CD14-positive monocyte (primary cell): ENCODE measurements around the gene HMX1. TPM values are rescaled to one million over a fixed set of nuclear protein-coding genes. Genes with fewer than 3 reads are reported as not detected.
A peak's percentile ranks its signal among the peaks of the same experiment; 100 is the strongest.

Experiments
- DNase-seq, 3 donors: peaks; one replicate each; pipeline ENCODE4 v3.0.0-alpha.2; 2011 to 2022
- H2AFZ ChIP-seq: 2 replicates; pipeline ENCODE4 v1.6.0; 2012; ENCODE audit warnings: mild to moderate bottlenecking, low read depth, low read length, inconsistent platforms; ENCODE audit not compliant: insufficient read depth, poor library complexity, severe bottlenecking
- H3K27ac ChIP-seq, 2 donors: 1 replicate in 1 of 2; 2 replicates in 1 of 2; pipeline ENCODE4 v1.5.1; 2012 to 2013; ENCODE audit warnings: low read length in 2 of 2, control low read depth in 1 of 2, inconsistent platforms in 1 of 2, low read depth in 1 of 2, mild to moderate bottlenecking in 1 of 2
- H3K27me3 ChIP-seq, 2 donors: one replicate each; pipeline versions ENCODE4 v1.6.0 to v1.6.1; 2011 to 2013; ENCODE audit warnings: low read length in 2 of 2; ENCODE audit not compliant: control insufficient read depth in 2 of 2, insufficient read depth in 2 of 2
- H3K36me3 ChIP-seq, 2 donors: replicated peaks in 1 of 2; 1 replicate in 1 of 2; 2 replicates in 1 of 2; pipeline versions ENCODE4 v1.5.1 to v1.6.1; 2012 to 2013; ENCODE audit warnings: low read length in 2 of 2, control low read depth in 1 of 2, inconsistent platforms in 1 of 2, mild to moderate bottlenecking in 1 of 2; ENCODE audit not compliant: insufficient read depth in 2 of 2, control insufficient read depth in 1 of 2
- H3K4me1 ChIP-seq, 2 donors: 1 replicate in 1 of 2; 2 replicates in 1 of 2; pipeline versions ENCODE4 v1.5.1 to v1.6.1; 2012 to 2013; ENCODE audit warnings: low read length in 2 of 2, control low read depth in 1 of 2, inconsistent platforms in 1 of 2, mild to moderate bottlenecking in 1 of 2, moderate library complexity in 1 of 2; ENCODE audit not compliant: insufficient read depth in 2 of 2, control insufficient read depth in 1 of 2
- H3K4me2 ChIP-seq: replicated peaks from 2 replicates; pipeline ENCODE3; 2012; ENCODE audit warnings: low read length, moderate library complexity, mild to moderate bottlenecking; ENCODE audit not compliant: poor library complexity, severe bottlenecking; ENCODE audit errors: extremely low read depth
- H3K4me3 ChIP-seq, 3 experiments: fragments of 200-600 bp in 1 of 3; sonication (generic) in 1 of 3; replicated peaks in 1 of 3; 1 replicate in 2 of 3; 2 replicates in 1 of 3; pipeline ENCODE4 v1.5.1; 2011 to 2013; ENCODE audit warnings: low read length in 3 of 3, mild to moderate bottlenecking in 3 of 3, control low read depth in 2 of 3, low read depth in 2 of 3, inconsistent platforms in 1 of 3, moderate library complexity in 1 of 3
- H3K79me2 ChIP-seq: 2 replicates; pipeline ENCODE4 v1.6.0; 2012; ENCODE audit warnings: mild to moderate bottlenecking, control low read depth, inconsistent platforms, low read length, moderate library complexity; ENCODE audit not compliant: insufficient read depth
- H3K9ac ChIP-seq: 2 replicates; pipeline ENCODE4 v1.6.0; 2017; ENCODE audit warnings: low read length, mild to moderate bottlenecking; ENCODE audit not compliant: insufficient read depth, poor library complexity, severe bottlenecking
- H3K9me3 ChIP-seq, 2 donors: replicated peaks in 1 of 2; 1 replicate in 1 of 2; 2 replicates in 1 of 2; pipeline versions ENCODE4 v1.5.1 to v1.6.1; 2012 to 2013; ENCODE audit warnings: low read length in 2 of 2, control low read depth in 1 of 2; ENCODE audit not compliant: control insufficient read depth in 1 of 2, insufficient read depth in 1 of 2
- H4K20me1 ChIP-seq: 2 replicates; pipeline ENCODE4 v1.6.0; 2012; ENCODE audit warnings: mild to moderate bottlenecking, low read length, control low read depth, moderate library complexity; ENCODE audit not compliant: insufficient read depth
- H3K27ac Mint-ChIP-seq, 7 donors: one replicate each; pipeline ENCODE4 v1.8.0; 2020; ENCODE audit warnings: mild to moderate bottlenecking in 7 of 7, mixed read lengths in 7 of 7, moderate library complexity in 6 of 7, inconsistent platforms in 2 of 7
- H3K27me3 Mint-ChIP-seq, 3 donors: one replicate each; pipeline ENCODE4 v1.8.0; 2021 to 2022; ENCODE audit warnings: low read depth in 3 of 3, mild to moderate bottlenecking in 3 of 3, mixed read lengths in 3 of 3, moderate library complexity in 3 of 3, inconsistent platforms in 1 of 3
- H3K36me3 Mint-ChIP-seq, 2 donors: one replicate each; pipeline ENCODE4 v1.8.0; 2020; ENCODE audit warnings: mixed read lengths in 2 of 2, inconsistent platforms in 1 of 2, mild to moderate bottlenecking in 1 of 2
- H3K4me1 Mint-ChIP-seq: one replicate; pipeline ENCODE4 v1.8.0; 2020; ENCODE audit warnings: mild to moderate bottlenecking, mixed read lengths
- H3K4me3 Mint-ChIP-seq, 2 donors: one replicate each; pipeline ENCODE4 v1.8.0; 2020; ENCODE audit warnings: mild to moderate bottlenecking in 2 of 2, mixed read lengths in 2 of 2, moderate library complexity in 1 of 2
- H3K9me3 Mint-ChIP-seq, 7 donors: one replicate each; pipeline ENCODE4 v1.8.0; 2020 to 2022; ENCODE audit warnings: mixed read lengths in 7 of 7, mild to moderate bottlenecking in 6 of 7, moderate library complexity in 6 of 7, inconsistent platforms in 2 of 7
- WGBS: methylation state at CpG from one replicate; pipeline ENCODE4 v1.1.5; 2013; ENCODE audit warnings: missing lambda C conversion rate; ENCODE audit not compliant: insufficient coverage; 5-methylcytosine and 5-hydroxymethylcytosine counted together
- intact Hi-C, 2 donors: fragments of 100-400 bp; cut with micrococcal nuclease; formaldehyde crosslinking; loops; one replicate each; pipeline versions ENCODE4 v1.15.0 to v1.15.1; 2023
- polyA plus RNA-seq, 3 donors: library from polyadenylated mRNA; depleted of rRNA in 1 of 3; unstranded in 2 of 3; stranded (reverse) in 1 of 3; fragments of 300-500 nt in 2 of 3; fragments of >200 nt in 1 of 3; fragmentation: Illumina TruSeq in 2 of 3; gene quantifications; 1 replicate in 2 of 3; 2 replicates in 1 of 3; pipeline ENCODE4 v1.2.3, GENCODE V29; 2012 to 2021
- TF ChIP-seq, protein P1 (sequence below): fragments of 200-600 bp; IDR thresholded peaks from one replicate; pipeline ENCODE4 v1.8.0; 2022; ENCODE audit warnings: antibody characterized with exemption, mild to moderate bottlenecking

Gene HMX1
- polyA plus RNA-seq, 3 donors, result not detected

DNA sequence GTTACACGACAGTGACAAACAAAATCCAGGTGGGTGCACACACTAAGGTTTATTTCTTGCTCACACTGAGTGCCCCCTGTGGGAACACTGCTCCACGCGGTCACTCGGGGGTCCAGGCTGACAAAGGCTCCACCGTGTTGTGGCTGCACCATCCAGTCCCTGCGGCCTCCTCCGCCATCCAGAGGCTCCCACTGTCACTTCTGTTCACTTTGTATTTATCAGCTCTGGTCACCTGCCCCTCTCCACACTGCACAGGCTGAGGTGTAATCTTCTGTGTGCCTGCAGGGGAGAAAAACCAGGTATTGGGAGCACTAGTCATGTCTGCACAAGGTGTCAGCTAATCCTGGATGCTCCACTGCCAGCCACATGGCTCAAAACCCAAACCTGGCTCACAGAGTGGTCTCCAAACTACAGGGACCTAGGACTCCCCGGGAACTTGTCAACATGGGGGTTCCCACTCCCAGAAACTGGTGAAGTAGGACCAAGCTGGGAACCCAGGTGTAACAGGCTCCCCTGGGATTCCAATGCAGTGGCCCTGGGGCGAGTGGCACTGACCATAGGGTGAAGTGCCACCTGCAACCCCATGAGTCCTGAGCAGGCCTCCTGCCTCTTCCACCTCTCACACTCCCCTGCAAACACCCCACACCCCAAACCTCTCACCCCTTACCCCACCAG, 25.5 kb downstream of the HMX1 start:
- DNase-seq, result no peak
- TF ChIP-seq, protein P1, sequence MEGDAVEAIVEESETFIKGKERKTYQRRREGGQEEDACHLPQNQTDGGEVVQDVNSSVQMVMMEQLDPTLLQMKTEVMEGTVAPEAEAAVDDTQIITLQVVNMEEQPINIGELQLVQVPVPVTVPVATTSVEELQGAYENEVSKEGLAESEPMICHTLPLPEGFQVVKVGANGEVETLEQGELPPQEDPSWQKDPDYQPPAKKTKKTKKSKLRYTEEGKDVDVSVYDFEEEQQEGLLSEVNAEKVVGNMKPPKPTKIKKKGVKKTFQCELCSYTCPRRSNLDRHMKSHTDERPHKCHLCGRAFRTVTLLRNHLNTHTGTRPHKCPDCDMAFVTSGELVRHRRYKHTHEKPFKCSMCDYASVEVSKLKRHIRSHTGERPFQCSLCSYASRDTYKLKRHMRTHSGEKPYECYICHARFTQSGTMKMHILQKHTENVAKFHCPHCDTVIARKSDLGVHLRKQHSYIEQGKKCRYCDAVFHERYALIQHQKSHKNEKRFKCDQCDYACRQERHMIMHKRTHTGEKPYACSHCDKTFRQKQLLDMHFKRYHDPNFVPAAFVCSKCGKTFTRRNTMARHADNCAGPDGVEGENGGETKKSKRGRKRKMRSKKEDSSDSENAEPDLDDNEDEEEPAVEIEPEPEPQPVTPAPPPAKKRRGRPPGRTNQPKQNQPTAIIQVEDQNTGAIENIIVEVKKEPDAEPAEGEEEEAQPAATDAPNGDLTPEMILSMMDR, result no peak
- 80% methylated on average over 7 of the region's 9 CpGs for WGBS
- Histone ChIP-seq H3K4me3 (no peak overlapping the region), H3K4me1 (no peaks in the 10 kb centered on the region), H3K9me3 (peaks cover 0 to 5% of the 10 kb centered on the region in 2 donors), H3K9ac (no peak overlapping the region), H3K27me3 (peaks cover 0 to 3% of the 10 kb centered on the region in 2 donors), H2AFZ (no peak overlapping the region), H3K36me3 (no peaks in the 10 kb centered on the region), H3K27ac (no peak overlapping the region), H4K20me1 (no peaks in the 10 kb centered on the region), H3K79me2 (no peaks in the 10 kb centered on the region), H3K4me2 (no peak overlapping the region)
- intact Hi-C loops, result no loop called here
- Mint-ChIP-seq H3K27me3 (peaks cover 7 to 13% (median 8%) of the 10 kb centered on the region in 3 donors), H3K9me3 (peaks cover 0 to 3% (median 0%) of the 10 kb centered on the region in 7 donors), H3K36me3 (no peaks in the 10 kb centered on the region), H3K27ac (peak overlapping the region in 1 of 7 donors; percentile 36), H3K4me3 (no peak overlapping the region), H3K4me1 (no peaks in the 10 kb centered on the region)

DNA sequence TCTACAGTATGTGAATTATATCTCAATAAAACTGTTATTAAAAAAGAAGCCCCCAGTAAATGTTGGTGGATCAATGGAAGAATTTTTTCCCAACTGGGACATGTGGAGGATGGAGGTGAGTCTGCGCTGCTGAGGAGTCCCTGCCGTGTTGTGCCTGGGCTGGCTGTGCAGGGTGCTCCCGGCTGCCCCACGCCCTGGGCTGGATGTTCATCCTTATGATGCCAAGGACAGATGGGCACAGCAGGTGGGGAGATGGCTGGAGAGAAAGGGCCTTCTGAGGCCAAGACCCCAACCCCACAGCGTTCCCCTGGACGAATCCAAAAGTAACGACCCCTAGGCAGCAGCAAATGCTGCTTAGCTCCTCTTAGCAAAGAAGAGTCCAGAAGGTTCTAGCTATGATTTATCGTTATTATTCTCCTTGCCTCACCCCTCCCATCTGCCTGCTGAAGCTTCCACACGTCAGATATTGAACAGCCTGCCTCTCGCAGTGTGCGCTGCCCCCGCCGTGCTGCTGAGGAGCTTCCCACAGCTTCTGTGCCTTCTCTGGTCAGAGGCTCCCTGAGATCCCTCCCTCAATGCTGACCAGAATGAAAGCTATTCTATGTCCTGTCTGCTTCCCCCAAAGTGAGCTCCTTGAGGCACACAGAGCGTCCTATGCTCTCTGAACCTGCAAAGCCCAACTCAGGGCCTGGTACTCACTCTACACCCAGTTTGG, 26.5 kb downstream of the HMX1 start:
- Histone ChIP-seq H3K4me3 (no peak overlapping the region), H3K36me3 (no peaks in the 10 kb centered on the region), H3K79me2 (no peaks in the 10 kb centered on the region), H3K4me2 (no peak overlapping the region), H3K27ac (no peak overlapping the region), H4K20me1 (no peaks in the 10 kb centered on the region), H3K9ac (no peak overlapping the region), H3K4me1 (no peaks in the 10 kb centered on the region), H3K27me3 (peaks cover 0 to 3% of the 10 kb centered on the region in 2 donors), H2AFZ (no peak overlapping the region), H3K9me3 (peaks cover 0 to 5% of the 10 kb centered on the region in 2 donors)
- Mint-ChIP-seq H3K9me3 (peaks cover 0 to 3% (median 0%) of the 10 kb centered on the region in 7 donors), H3K27me3 (peaks cover 7 to 13% (median 8%) of the 10 kb centered on the region in 3 donors), H3K4me3 (peak overlapping the region in 1 of 2 donors; percentile 27), H3K4me1 (no peaks in the 10 kb centered on the region), H3K27ac (no peak overlapping the region), H3K36me3 (no peaks in the 10 kb centered on the region)
- intact Hi-C loops, result no loop called here
- TF ChIP-seq, protein P1, result no peak
- DNase-seq, result no peak
- WGBS, result 88% methylated on average over 13 of the region's 14 CpGs
